Iris pigment epithelial cell (primary cell): ENCODE results near the gene DRC7.
A peak's percentile ranks its signal among the peaks of the same experiment; 100 is the strongest.

Experiments
- DNase-seq: peaks from one replicate; pipeline ENCODE4 v3.0.0-alpha.2; 2011; ENCODE audit warnings: low read depth

DRC7 gene, protein sequence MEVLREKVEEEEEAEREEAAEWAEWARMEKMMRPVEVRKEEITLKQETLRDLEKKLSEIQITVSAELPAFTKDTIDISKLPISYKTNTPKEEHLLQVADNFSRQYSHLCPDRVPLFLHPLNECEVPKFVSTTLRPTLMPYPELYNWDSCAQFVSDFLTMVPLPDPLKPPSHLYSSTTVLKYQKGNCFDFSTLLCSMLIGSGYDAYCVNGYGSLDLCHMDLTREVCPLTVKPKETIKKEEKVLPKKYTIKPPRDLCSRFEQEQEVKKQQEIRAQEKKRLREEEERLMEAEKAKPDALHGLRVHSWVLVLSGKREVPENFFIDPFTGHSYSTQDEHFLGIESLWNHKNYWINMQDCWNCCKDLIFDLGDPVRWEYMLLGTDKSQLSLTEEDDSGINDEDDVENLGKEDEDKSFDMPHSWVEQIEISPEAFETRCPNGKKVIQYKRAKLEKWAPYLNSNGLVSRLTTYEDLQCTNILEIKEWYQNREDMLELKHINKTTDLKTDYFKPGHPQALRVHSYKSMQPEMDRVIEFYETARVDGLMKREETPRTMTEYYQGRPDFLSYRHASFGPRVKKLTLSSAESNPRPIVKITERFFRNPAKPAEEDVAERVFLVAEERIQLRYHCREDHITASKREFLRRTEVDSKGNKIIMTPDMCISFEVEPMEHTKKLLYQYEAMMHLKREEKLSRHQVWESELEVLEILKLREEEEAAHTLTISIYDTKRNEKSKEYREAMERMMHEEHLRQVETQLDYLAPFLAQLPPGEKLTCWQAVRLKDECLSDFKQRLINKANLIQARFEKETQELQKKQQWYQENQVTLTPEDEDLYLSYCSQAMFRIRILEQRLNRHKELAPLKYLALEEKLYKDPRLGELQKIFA

DNA sequence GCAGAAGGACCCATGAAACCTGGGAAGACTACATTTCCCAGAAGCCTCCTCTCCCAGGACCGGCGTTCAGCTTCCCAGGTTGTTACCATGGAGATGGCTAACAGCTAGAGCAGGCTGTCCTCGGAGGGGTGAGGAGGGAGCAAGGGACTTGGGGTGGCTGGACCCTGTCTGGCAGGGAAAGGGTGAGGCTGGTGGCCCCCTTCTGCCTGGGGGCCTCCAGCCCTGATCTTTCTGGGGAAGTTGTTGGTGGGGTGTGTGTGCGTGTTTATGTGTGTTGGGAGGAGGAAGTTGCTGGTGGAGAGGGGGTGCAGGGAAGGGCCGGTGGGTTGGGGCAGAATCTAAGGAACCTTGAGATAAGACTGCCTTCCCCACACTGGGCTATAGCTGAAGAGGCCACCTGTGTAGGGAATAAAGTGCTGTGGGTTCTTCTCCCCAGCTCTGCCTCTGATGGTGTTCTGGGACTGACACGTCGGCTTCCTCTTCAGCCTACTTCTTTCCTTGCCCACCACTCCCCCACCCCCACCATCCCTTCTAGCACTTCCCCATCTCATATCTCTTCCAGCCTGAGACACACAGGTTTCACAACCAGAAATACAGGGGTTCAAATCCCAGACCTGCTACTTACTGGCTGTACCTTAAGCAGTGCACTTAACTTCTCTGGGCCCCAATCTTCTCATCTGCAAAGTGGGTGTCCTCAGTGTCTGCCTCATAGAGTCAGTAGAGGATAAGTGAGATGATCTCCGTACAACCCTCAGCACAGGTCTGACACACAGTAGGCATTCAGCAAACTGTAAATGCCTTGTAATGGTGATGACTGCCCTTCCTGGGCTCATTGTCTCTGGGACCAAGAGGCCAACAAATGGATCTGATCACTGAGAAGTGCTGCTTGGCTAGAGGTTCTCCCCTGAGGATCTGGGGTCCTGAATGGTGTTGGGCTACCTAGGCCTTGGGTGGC, at the start of gene DRC7:
TSS of gene DRC7 (plus strand) at position 82 of the 955 bp plus-strand sequence. CDS start 3,144 bp downstream, outside the sequence.
- DNase-seq: peak; percentile 57

GRCh38 chr16:57645169-57645568, 49.4 kb upstream of the DRC7 start:
- no peak for DNase-seq

DNA sequence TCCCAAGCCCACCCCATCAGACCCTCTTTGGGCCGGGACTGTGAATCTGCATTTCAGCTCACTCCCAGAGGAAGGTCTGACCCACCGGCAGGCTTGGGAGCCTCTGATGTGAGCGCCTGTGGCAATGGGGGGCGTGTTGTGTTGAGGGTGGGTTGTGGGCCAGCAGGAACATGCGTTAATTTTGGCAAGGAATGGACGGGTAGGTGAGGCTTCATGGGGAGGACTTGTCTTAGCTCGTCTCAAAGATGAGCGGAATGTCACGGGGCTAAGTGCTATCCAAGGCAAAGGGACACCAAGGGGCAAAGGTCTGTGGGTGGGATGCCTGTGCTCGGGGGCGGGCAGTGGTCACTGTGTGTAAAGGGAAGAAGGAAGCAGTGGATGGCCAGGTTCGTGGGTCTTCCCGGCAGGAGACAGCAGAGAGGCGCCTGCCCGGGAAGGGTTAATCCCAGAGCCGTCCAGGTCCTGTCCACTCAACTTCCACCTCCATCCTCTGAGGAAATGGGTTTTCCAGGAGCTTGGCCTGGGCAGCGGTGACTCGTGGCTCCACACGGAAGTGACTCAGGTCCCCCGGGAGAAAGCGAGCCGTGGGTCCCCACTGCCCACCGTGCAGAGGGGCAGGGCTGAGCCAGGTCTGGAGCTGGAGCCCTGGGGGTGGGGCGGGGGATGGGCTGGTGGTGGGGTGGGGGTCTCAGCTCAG, 48.8 kb upstream of the DRC7 start:
- no peak for DNase-seq

DNA sequence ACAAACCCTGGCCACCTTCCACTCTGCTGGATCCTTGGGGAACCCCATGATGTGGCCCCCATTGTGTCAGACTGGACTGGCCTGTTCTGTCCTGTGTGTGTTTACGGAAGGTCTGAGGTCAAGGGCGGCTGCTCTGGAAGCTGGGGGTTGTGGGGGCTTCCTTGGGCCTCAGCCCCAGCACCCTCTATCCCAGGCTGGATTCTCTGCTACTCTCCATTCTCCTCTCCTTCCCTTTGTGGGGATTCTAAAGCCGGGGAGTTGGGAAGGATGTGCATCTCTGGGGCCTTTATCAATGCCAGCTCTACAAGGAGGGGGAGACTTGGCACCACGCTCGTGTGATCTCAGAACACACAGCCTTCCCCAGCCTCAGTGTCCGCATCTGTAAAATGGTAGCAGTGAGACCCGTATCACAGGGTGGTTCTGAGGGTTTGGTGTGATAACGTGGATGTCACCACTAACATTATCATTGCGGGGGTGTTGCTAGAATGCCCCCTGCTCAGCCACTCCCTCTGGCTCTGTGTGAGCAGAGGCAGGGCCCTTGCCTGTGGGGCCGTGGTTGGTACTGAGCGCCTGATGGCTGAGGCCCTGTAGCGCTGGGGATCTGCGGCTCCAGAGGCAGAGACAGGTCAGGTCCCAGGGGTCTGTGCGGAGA, 48.1 kb upstream of the DRC7 start:
- no peak for DNase-seq

DNA sequence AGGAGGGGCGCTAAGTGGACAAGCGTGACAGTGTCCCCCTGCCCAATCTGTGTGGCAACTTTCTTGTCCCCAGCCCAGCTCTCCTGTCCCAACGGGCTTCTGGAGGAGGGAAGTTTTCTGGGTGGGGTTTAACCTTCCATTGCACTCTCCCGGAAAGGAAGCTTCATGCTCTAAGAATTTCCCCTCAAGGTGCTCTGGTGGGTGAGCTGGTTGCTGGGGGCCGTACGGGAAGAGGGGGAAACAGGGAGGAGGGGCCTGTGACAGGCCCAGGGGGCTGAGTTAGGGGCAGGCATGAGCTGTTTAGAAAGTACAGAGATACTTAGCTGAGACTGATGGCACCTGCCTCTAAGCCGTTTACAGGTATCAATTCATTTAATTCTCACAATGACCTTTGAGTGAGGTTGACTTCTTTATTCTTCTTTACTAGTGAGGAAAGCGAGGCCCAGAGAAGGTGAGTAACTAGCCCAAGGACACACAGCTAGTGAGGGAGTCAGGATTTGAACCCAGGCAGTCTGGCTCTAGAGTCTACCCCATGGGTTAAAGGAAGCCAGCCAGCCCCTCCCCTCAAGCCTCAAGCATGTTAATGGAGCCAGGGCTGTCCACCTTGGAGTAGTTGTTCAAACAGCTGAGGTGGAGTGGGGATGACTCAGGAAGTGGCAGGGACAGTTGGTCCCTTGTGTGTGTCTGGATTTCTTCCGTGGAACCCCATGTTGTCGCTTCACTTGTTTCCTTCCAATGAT, 47.3 kb upstream of the DRC7 start:
- DNase-seq: no peak

DNA sequence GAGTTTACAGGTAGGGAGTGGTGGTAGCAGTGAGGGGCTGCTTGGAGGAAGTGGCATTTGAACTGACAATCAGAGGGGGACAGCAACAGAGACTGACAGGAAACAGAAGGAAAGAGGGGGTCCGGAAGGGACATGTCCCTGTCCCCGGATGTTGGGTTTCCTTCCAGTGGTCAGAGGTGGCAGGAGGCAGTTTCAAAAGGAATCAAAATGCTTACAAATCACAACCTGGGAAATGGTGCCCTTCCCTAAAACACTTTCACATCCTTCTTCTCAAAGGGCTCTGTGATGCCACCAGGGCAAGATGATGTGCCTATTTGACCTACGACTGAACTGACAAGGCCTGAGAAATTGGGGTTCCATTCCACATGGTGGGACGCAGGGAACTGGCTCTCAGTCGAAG, 46.5 kb upstream of the DRC7 start:
- no peak for DNase-seq

GRCh38 chr16:57648581-57649442, 45.8 kb upstream of the DRC7 start:
- peak; percentile 66 for DNase-seq

DNA sequence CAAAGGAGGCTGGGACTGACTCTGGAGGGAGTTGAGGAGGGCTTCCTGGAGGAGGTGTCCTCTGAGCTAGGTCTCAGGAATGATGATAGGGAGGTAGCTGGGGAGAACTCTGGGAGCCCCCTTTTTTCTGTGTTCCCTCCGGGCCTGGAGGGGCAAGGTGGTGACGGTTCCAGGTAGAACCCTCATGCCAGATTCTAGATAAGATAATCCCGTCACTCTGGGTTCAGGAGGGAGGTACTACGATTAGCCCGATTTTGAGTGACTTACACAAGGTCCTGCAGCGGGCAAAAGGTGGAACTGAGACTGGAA, 45.2 kb upstream of the DRC7 start:
- DNase-seq: no peak

DNA sequence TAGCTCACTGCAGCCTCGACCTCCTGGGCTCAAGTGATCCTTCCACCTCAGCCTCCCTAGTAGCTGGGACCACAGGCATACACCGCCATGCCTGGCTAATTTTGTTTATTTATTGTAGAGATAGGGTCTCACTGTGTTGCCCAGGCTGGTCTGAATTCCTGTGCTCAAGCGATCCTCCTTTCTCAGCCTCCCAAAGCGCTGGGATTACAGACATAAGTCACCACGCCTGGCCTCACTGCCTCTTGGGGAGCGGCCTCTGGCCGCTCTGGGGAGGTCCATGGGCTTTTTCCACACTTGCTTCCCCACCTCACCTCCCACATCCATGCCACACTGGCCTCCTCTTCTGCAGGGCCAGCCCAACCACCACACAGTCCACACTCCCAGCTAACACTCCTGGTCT, 44.8 kb upstream of the DRC7 start:
- DNase-seq: no peak

DNA sequence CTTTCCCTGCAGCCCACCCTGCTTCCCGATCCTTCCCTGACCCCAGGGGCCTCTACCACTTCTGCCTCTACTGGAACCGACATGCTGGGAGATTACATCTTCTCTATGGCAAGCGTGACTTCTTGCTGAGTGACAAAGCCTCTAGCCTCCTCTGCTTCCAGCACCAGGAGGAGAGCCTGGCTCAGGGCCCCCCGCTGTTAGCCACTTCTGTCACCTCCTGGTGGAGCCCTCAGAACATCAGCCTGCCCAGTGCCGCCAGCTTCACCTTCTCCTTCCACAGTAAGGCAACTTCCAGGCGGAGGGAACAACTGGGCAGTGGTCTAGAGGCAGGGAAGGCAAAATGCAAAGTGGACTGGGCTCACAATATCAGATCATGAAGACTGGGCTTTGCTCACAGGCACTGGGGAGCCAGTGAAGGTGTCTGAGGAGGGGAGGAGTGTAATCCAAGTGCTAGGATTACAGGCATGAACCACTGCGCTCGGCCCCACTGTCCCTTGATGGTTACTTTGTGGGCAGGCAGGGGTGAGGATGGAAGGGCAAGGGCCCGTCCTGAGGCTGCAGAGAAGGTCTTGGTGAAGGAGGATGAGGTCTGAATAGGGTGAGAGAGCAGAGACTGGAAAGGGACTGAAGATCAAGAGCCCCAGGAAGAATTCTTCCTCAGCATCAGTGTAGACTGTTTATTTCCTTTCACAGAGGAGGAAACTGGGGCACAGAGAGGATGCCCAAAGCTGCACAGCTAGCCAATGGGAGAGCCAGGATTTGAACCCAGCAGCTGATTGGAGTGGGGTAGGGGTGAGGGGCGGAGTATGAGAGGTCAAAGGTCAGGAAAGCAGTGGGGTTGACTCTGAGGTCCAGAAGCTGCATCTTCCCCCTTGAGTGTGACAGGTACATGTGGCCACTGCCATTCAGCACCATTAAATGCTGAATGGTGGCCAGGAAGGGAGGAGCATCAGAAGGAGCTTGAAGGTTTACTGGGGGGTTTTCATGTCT, 43.0 kb upstream of the DRC7 start:
- no peak for DNase-seq

GRCh38 chr16:57652695-57653471, 41.7 kb upstream of the DRC7 start:
- DNase-seq: no peak

DNA sequence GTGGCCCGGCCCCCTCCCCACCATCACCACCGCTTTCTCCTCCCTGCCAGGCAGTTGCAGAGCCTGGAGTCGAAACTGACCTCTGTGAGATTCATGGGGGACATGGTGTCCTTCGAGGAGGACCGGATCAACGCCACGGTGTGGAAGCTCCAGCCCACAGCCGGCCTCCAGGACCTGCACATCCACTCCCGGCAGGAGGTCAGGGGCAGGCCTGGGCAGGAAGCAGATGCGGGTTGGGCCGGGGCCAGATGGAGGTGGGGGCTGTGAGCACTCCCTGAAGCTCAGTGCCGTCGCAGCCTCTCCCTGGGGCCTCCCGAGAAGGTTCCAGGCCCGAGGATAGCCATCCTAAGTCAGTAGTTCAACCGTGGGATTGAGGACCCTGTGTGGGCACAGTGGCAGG, 40.7 kb upstream of the DRC7 start:
- peak; percentile 26 for DNase-seq

DNA sequence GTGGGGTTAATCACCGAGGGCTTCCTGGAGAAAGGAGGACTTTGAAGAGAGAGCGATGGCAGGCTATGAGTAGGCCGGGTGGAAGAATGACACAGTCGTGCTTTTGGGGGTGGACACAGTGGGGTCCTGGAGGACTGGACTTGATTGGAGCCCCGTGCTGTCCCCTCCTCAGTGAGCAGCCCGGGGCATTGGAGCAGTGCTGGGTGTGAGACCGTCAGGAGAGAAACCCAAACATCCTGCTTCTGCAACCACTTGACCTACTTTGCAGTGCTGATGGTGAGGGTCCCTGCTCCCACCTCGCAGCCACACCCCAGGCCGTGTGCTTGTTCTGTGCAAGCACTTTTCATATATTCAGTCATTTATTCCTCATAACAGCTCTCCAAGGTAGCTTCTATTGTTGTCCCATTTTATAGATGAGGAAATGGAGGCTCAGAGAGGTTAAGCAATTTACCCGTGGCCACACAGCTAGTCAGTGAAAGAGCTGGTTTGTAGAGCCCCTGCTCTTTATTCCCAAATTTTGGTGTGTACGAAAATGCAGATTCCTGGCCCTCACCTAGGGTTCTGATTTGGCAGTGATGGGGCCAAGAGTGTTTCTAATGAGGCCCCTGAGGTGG, 38.2 kb upstream of the DRC7 start:
- DNase-seq: no peak

DNA sequence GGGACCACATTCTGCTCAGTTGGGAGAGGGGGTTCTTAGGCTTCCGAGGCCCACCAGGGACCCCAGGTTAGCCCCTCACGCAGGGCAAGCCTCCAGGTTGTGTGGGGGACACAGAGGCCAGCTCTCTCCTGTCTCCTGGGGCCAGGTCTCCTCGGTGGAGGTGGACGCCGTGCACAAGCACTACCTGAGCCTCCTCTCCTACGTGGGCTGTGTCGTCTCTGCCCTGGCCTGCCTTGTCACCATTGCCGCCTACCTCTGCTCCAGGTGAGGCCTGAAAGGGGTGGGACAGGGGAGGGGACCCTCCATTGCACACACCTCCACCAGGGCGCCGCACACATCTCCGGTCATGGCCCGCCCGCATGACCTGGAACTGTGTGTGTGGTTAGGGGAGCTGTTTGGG, 37.4 kb upstream of the DRC7 start:
- DNase-seq: no peak

DNA sequence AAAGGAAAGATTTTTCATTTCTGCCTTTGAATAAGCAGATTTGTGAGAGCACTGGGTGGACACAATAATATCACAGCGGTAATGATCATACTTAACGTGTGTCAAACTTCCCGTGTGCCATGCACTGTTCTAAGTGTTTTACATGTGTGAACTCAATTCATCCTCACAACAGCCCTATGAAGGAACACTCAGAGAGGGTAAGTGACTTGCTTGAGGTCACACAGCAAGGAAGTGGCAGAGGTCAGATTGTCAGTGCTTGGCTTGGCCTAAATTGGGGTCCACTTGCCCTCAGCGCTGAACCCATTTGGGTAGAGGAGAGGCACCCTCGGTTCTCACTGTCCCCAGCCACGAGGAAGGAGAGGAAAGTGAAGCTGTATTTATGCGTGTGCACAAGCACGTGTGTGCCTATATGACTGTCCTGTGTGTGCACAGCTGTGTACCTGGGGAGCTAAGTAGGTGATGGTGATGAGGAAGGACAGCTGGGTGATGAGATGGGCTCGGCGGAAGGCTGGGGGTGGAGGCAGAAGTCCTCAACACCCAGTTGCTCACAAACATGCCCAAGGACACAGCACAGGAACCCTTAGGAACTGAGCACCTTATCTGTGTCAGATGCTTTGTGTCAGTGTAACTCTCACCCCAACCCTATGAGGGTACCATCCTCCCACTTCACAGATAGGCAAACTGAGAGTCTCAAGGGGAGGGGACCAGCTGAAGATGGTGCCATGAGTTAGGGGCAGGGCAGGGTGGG, 36.3 kb upstream of the DRC7 start:
- DNase-seq: no peak
